A549 (cell line): Measurements from ENCODE around the gene MYH15. TPM values are rescaled to one million over a fixed set of nuclear protein-coding genes. Genes with fewer than 3 reads are reported as not detected.

Source experiments
- ATAC-seq, 2 experiments: fragments of 200-7000 bp in 1 of 2; fragments of >200 bp in 1 of 2; cut with Nextera tagmentation in 1 of 2; cut with Tn5 transposase in 1 of 2; 3 replicates each; pipeline versions ENCODE4 v1.8.0 to v1.9.1; 2018 to 2020; ENCODE audit warnings: mild to moderate bottlenecking in 1 of 2, moderate library complexity in 1 of 2
- CTCF ChIA-PET: fragments of 300-600 bp; sonication (Branson Sonifier 250); formaldehyde crosslinking; extraction: SDS; loops from one replicate; lab custom pipeline; 2021; ENCODE audit warnings: antibody characterized with exemption, inconsistent platforms; lab: Yijun Ruan, JAX
- POLR2A ChIA-PET: fragments of 350-600 bp; formaldehyde crosslinking; extraction: SDS; loops from one replicate; lab custom pipeline; 2021; ENCODE audit warnings: antibody characterized with exemption, inconsistent platforms; lab: Yijun Ruan, JAX
- DNase-seq, 2 experiments: peaks; one replicate each; pipeline versions ENCODE4 v3.0.0 to v3.0.0-alpha.2; 2011 to 2016; ENCODE audit warnings: low read depth in 1 of 2, low spot score in 1 of 2
- FAIRE-seq: peaks from 2 replicates; lab custom pipeline; 2011; peaks lifted over from hg19 to GRCh38; lab: Jason Lieb, UNC
- H3K27ac ChIP-seq, 2 experiments: fragments of >200 bp; sonication (Bioruptor Twin); formaldehyde crosslinking; 3 replicates each; pipeline ENCODE4 v1.5.1; 2016 to 2017
- H3K4me1 ChIP-seq: fragments of >200 bp; sonication (Bioruptor Twin); formaldehyde crosslinking; 3 replicates; pipeline ENCODE4 v1.6.1; 2016
- H3K4me2 ChIP-seq: fragments of >200 bp; sonication (Bioruptor Twin); formaldehyde crosslinking; 3 replicates; pipeline ENCODE4 v1.6.1; 2016
- H3K4me3 ChIP-seq: fragments of >200 bp; sonication (Bioruptor Twin); formaldehyde crosslinking; 3 replicates; pipeline ENCODE4 v1.5.1; 2016
- H3K9me3 ChIP-seq: fragments of >200 bp; sonication (Bioruptor Twin); formaldehyde crosslinking; 3 replicates; pipeline ENCODE4 v1.6.1; 2016
- CEBPB ChIP-seq, 2 experiments: fragments of >200 bp in 1 of 2; sonication (Bioruptor Twin) in 1 of 2; formaldehyde crosslinking in 1 of 2; IDR thresholded peaks; 2 replicates each; pipeline ENCODE4 v1.6.1; 2012 to 2016
- CTCF ChIP-seq: fragments of >200 bp; sonication (Bioruptor Twin); formaldehyde crosslinking; IDR thresholded peaks from 3 replicates; pipeline ENCODE4 v1.5.1; 2016
- EHF ChIP-seq: fragments of 250-450 bp; sonication (Bioruptor Pico); IDR thresholded peaks from 2 replicates; pipeline ENCODE4 v1.5.0; 2020; ENCODE audit warnings: mild to moderate bottlenecking
- EHMT2 ChIP-seq: fragments of 200-600 bp; sonication (generic); IDR thresholded peaks from 2 replicates; pipeline ENCODE4 v1.6.1; 2016; ENCODE audit warnings: antibody characterized with exemption, low read depth, mild to moderate bottlenecking, moderate library complexity
- FOSB ChIP-seq: fragments of 250-450 bp; sonication (Bioruptor Pico); IDR thresholded peaks from 2 replicates; pipeline ENCODE4 v1.5.0; 2020; ENCODE audit warnings: mild to moderate bottlenecking, moderate library complexity
- FOXS1 ChIP-seq: fragments of 250-450 bp; sonication (Bioruptor Pico); IDR thresholded peaks from 2 replicates; pipeline ENCODE4 v1.5.0; 2020; ENCODE audit warnings: mild to moderate bottlenecking, moderate library complexity
- HEYL ChIP-seq: fragments of 250-450 bp; sonication (Bioruptor Pico); IDR thresholded peaks from 2 replicates; pipeline ENCODE4 v1.8.0; 2021; ENCODE audit warnings: mild to moderate bottlenecking, moderate library complexity
- HMGXB4 ChIP-seq: fragments of 250-450 bp; sonication (Bioruptor Pico); IDR thresholded peaks from 2 replicates; pipeline ENCODE4 v1.5.0; 2021; ENCODE audit warnings: mild to moderate bottlenecking, moderate library complexity, borderline replicate concordance
- HOXB5 ChIP-seq: fragments of 250-450 bp; sonication (Bioruptor Pico); IDR thresholded peaks from 2 replicates; pipeline ENCODE4 v1.5.0; 2020; ENCODE audit warnings: mild to moderate bottlenecking, moderate library complexity
- KDM1A ChIP-seq: fragments of 200-600 bp; sonication (generic); IDR thresholded peaks from 2 replicates; pipeline ENCODE4 v1.6.1; 2016; ENCODE audit warnings: low read depth, mild to moderate bottlenecking
- MYC ChIP-seq: IDR thresholded peaks from 2 replicates; pipeline ENCODE4 v1.6.1; 2012; ENCODE audit warnings: mild to moderate bottlenecking, inconsistent platforms, low read length, improper control_type of control experiment, borderline replicate concordance
- NFE2L2 ChIP-seq: fragments of 150-350 bp; conservative IDR thresholded peaks from 2 replicates; pipeline ENCODE4 v1.6.1; 2014; ENCODE audit warnings: low read length
- POLR2A ChIP-seq: IDR thresholded peaks from 2 replicates; pipeline ENCODE4 v1.6.1; 2012; ENCODE audit warnings: mild to moderate bottlenecking, low read length
- REST ChIP-seq: fragments of 200-600 bp; sonication (generic); IDR thresholded peaks from 2 replicates; pipeline ENCODE4 v1.6.1; 2016; ENCODE audit warnings: antibody characterized with exemption, mild to moderate bottlenecking, moderate library complexity
- SMC3 ChIP-seq: fragments of >200 bp; sonication (Bioruptor Twin); formaldehyde crosslinking; IDR thresholded peaks from 3 replicates; pipeline ENCODE4 v1.6.1; 2018; ENCODE audit warnings: inconsistent platforms
- TFCP2L1 ChIP-seq: fragments of 250-450 bp; sonication (Bioruptor Pico); IDR thresholded peaks from 2 replicates; pipeline ENCODE4 v1.5.0; 2021; ENCODE audit warnings: mild to moderate bottlenecking
- ZC3H11A ChIP-seq: fragments of 450-650 bp; IDR thresholded peaks from 2 replicates; pipeline ENCODE4 v1.6.1; 2014; ENCODE audit warnings: antibody characterized with exemption, mild to moderate bottlenecking
- ZFP36 ChIP-seq: fragments of 450-650 bp; IDR thresholded peaks from 2 replicates; pipeline ENCODE4 v1.6.1; 2014; ENCODE audit warnings: borderline replicate concordance; ENCODE audit not compliant: partially characterized antibody
- ZSCAN20 ChIP-seq: fragments of 250-450 bp; sonication (Bioruptor Pico); IDR thresholded peaks from 2 replicates; pipeline ENCODE4 v1.8.0; 2022; ENCODE audit warnings: mild to moderate bottlenecking, moderate library complexity
- WGBS: methylation state at CpG from one replicate; pipeline ENCODE4 v1.1.6; 2017; ENCODE audit errors: missing lambda C conversion rate; 5-methylcytosine and 5-hydroxymethylcytosine counted together
- polyA plus RNA-seq, 4 experiments: library from polyadenylated mRNA; depleted of rRNA in 3 of 4; stranded (reverse); fragments of >200 nt; fragmentation: RNase III in 1 of 4; extraction: RNeasy Plus Mini Kit Qiagen cat#74134 plus additional on column Dnase treatment in 1 of 4; gene quantifications; 2 replicates in 3 of 4; 3 replicates in 1 of 4; pipeline ENCODE4 v1.2.3, GENCODE V29; 2011 to 2017
- TF ChIP-seq, protein P1 (sequence below): IDR thresholded peaks from 2 replicates; pipeline ENCODE4 v1.6.1; 2012

The MYH15 gene
- polyA plus RNA-seq, 2 of the 4 experiments (the other 2 are of a cell fraction) = 0.39 to 1.7 TPM

GRCh38 chr3:108497271-108497670 is 13.1 kb downstream of the MYH15 start:
- no peak for ATAC-seq

More at GRCh38 chr3:108497271-108497670, 13.1 kb downstream of the MYH15 start:
- ChIA-PET CTCF (interaction anchor here (1.3 to 4.9 kb wide), 2 partner anchors 9 kb away, joined by 3 to 31 read pairs; no protein-coding TSS in a partner anchor), POLR2A (no interaction called here)
- H3K4me2 ChIP-seq = no peak overlapping the region
- TF ChIP-seq FOXS1 (CRISPR knock-in tag) (no peak), ZSCAN20 (CRISPR knock-in tag) (no peak), HMGXB4 (no peak), ZC3H11A (no peak), HOXB5 (no peak), HEYL (no peak), MYC (no peak), EHMT2 (no peak), REST (no peak), ZFP36 (no peak), KDM1A (no peak), NFE2L2 (no peak), TFCP2L1 (CRISPR knock-in tag) (no peak), SMC3 (no peak), FOSB (CRISPR knock-in tag) (no peak), POLR2A (no peak), CTCF (no peak), EHF (no peak), CEBPB (IDR thresholded peaks at IDR 0.05) (no peak)
- TF ChIP-seq, protein P1, sequence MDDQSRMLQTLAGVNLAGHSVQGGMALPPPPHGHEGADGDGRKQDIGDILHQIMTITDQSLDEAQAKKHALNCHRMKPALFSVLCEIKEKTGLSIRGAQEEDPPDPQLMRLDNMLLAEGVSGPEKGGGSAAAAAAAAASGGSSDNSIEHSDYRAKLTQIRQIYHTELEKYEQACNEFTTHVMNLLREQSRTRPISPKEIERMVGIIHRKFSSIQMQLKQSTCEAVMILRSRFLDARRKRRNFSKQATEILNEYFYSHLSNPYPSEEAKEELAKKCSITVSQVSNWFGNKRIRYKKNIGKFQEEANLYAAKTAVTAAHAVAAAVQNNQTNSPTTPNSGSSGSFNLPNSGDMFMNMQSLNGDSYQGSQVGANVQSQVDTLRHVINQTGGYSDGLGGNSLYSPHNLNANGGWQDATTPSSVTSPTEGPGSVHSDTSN = no peak
- FAIRE-seq = peak; percentile 32
- no peaks in the 10 kb centered on the region for H3K4me1 ChIP-seq
- 41% methylated on average over 1 of the region's 1 CpG for WGBS
- no peak overlapping the region for H3K27ac ChIP-seq
- H3K4me3 ChIP-seq = no peak overlapping the region
- DNase-seq = no peak
- H3K9me3 ChIP-seq = no peaks in the 10 kb centered on the region
